ENCODE measurements around the gene MUC16.

The MUC16 gene

GRCh38 chr19:9009431-9009830 lies 778 bp downstream of the MUC16 start:
- DNase-seq (ENCODE audit: low read depth in 2 of 2) = no peak

DNA sequence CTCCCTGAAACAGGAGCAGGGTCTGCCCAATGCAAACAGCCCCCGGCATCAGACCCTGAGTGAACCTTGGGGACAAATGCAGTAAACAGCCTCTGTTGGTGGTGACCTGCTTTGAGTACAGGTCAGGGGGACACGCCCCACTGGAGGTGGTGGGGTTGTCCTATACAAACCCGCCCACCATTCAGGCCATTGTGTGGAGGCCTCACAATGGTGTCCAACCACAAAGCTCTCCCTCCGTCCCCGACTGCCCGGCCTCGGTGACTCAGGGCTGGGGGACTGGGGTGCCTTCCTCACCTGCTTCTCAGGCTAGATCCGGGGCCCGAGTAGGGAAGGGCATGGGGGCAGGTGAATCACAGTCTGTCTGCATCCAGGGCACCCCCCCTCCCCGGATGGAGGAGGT lies 1.5 kb downstream of the MUC16 start:
- DNase-seq (ENCODE audit: low read depth in 2 of 2) = no peak

DNA sequence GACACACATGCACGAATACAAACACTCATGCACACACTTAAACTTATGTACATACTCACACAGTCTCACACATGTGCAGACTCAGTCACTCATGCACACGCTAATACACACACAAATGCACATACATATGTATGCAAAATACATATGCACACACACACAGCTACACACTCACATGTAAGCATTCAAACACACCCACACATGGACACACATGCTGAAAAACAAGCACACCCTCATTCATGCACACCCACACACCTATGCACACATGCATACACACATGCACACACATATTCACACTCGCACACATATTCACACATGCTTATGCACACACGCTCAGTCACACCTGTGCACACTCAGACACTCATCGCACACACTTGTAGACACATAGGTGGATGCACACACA lies 9.3 kb downstream of the MUC16 start:
- DNase-seq (ENCODE audit: low read depth in 2 of 2) = no peak

GRCh38 chr19:8988204-8988603 lies 22.0 kb downstream of the MUC16 start:
- DNase-seq (ENCODE audit: low read depth in 2 of 2) = no peak

GRCh38 chr19:8986296-8986695 lies 23.9 kb downstream of the MUC16 start:
- DNase-seq (ENCODE audit: low read depth in 2 of 2) = no peak

GRCh38 chr19:8973501-8974091 lies 36.6 kb downstream of the MUC16 start:
- DNase-seq (ENCODE audit: low read depth in 2 of 2) = no peak

GRCh38 chr19:8965887-8966286 lies 44.3 kb downstream of the MUC16 start:
- no peak for DNase-seq (ENCODE audit: low read depth in 2 of 2)

Measured in fibroblast of skin of left quadriceps (primary cell).